Peyer's patch (tissue), 4 donors: ENCODE measurements around the gene FGFRL1.

Experiments used
- CTCF ChIP-seq, 6 experiments: fragments of 450-650 bp in 4 of 6; fragments of 200-600 bp in 2 of 6; sonication (generic) in 1 of 6; IDR thresholded peaks; one replicate each; pipeline ENCODE4 v1.5.1; 2017 to 2019; ENCODE audit warnings: antibody characterized with exemption in 6 of 6, mild to moderate bottlenecking in 3 of 6, moderate library complexity in 1 of 6
- POLR2A ChIP-seq, 2 donors: fragments of 450-650 bp; IDR thresholded peaks; one replicate each; pipeline ENCODE4 v1.5.1; 2017; ENCODE audit warnings: antibody characterized with exemption in 2 of 2, mild to moderate bottlenecking in 2 of 2, moderate library complexity in 2 of 2

- TF ChIP-seq CTCF (IDR thresholded peaks at IDR 0.05), result no peak
- TF ChIP-seq POLR2A (IDR thresholded peaks at IDR 0.05), result no peak
Observed at GRCh38 chr4:996997-997374, 14.4 kb upstream of the FGFRL1 start.
